HEK293 (cell line): Measurements from ENCODE around the gene CCDC158.

Source experiments
- CTCF ChIA-PET: fragments of 350-600 bp; formaldehyde crosslinking; extraction: SDS; loops from one replicate; lab custom pipeline; 2021; ENCODE audit warnings: antibody characterized with exemption; lab: Yijun Ruan, JAX
- POLR2A ChIA-PET: fragments of 300-600 bp; formaldehyde crosslinking; extraction: SDS; loops from one replicate; lab custom pipeline; 2020; ENCODE audit warnings: antibody characterized with exemption, inconsistent platforms; lab: Yijun Ruan, JAX
- H3K27ac ChIP-seq: fragments of 200-500 bp; sonication (Bioruptor generic); 2 replicates; pipeline ENCODE4 v1.5.1; 2014; ENCODE audit warnings: low read depth, low read length, control low read depth, inconsistent platforms; ENCODE audit errors: extremely low read depth
- H3K36me3 ChIP-seq, 2 experiments: fragments of 200-500 bp in 1 of 2; sonication (Bioruptor generic) in 1 of 2; 1 replicate in 1 of 2; 2 replicates in 1 of 2; pipeline ENCODE4 v1.5.1; 2014 to 2017; ENCODE audit warnings: inconsistent platforms in 2 of 2, low read length in 2 of 2; ENCODE audit not compliant: control insufficient read depth in 2 of 2, insufficient read depth in 1 of 2
- H3K4me1 ChIP-seq: fragments of 200-500 bp; sonication (Bioruptor generic); 2 replicates; pipeline ENCODE4 v1.5.1; 2014; ENCODE audit warnings: mild to moderate bottlenecking, low read length, inconsistent platforms; ENCODE audit not compliant: control insufficient read depth, insufficient read depth
- H3K4me3 ChIP-seq: 2 replicates; pipeline ENCODE4 v1.5.1; 2011; ENCODE audit warnings: low read depth, mild to moderate bottlenecking, control low read depth, low read length, moderate library complexity
- H3K9me3 ChIP-seq: fragments of 200-500 bp; sonication (Bioruptor generic); 2 replicates; pipeline ENCODE4 v1.5.1; 2014; ENCODE audit warnings: low read depth, low read length, inconsistent platforms; ENCODE audit not compliant: control insufficient read depth, insufficient read depth
- CTCF ChIP-seq: fragments of 450-650 bp; formaldehyde crosslinking; IDR thresholded peaks from 2 replicates; pipeline ENCODE4 v1.5.1; 2016; ENCODE audit warnings: missing biosample characterization, missing genetic modification characterization
- KLF7 ChIP-seq: fragments of 450-650 bp; formaldehyde crosslinking; IDR thresholded peaks from 2 replicates; pipeline ENCODE4 v1.5.1; 2016; ENCODE audit warnings: missing biosample characterization, missing genetic modification characterization, borderline replicate concordance
- KLF8 ChIP-seq: fragments of 450-650 bp; formaldehyde crosslinking; IDR thresholded peaks from 2 replicates; pipeline ENCODE4 v1.5.1; 2016; ENCODE audit warnings: missing biosample characterization, missing genetic modification characterization
- KLF9 ChIP-seq: fragments of 450-650 bp; formaldehyde crosslinking; IDR thresholded peaks from 2 replicates; pipeline ENCODE4 v1.5.1; 2016; ENCODE audit warnings: missing biosample characterization, missing genetic modification characterization, low read depth
- SP3 ChIP-seq: fragments of 450-650 bp; formaldehyde crosslinking; IDR thresholded peaks from 2 replicates; pipeline ENCODE4 v1.5.1; 2016; ENCODE audit warnings: missing biosample characterization, missing genetic modification characterization
- YY1 ChIP-seq: fragments of 450-650 bp; formaldehyde crosslinking; IDR thresholded peaks from 2 replicates; pipeline ENCODE4 v1.5.1; 2018; ENCODE audit warnings: missing biosample characterization, missing genetic modification characterization
- ZBTB26 ChIP-seq: fragments of 450-650 bp; formaldehyde crosslinking; optimal IDR thresholded peaks from 2 replicates; pipeline ENCODE3; 2016; ENCODE audit warnings: missing biosample characterization, mild to moderate bottlenecking, missing genetic modification characterization
- ZBTB48 ChIP-seq: fragments of 450-650 bp; formaldehyde crosslinking; IDR thresholded peaks from 2 replicates; pipeline ENCODE4 v1.5.1; 2016; ENCODE audit warnings: missing biosample characterization, missing genetic modification characterization
- ZNF169 ChIP-seq: fragments of 450-650 bp; formaldehyde crosslinking; IDR thresholded peaks from 2 replicates; pipeline ENCODE4 v1.5.1; 2016; ENCODE audit warnings: missing biosample characterization, missing genetic modification characterization
- ZNF19 ChIP-seq: fragments of 450-650 bp; formaldehyde crosslinking; IDR thresholded peaks from 2 replicates; pipeline ENCODE4; 2016; ENCODE audit warnings: missing biosample characterization, missing genetic modification characterization, low read depth
- ZNF354C ChIP-seq: fragments of 450-650 bp; formaldehyde crosslinking; IDR thresholded peaks from 2 replicates; pipeline ENCODE4 v1.5.1; 2016; ENCODE audit warnings: missing biosample characterization, missing genetic modification characterization, low read depth, borderline replicate concordance
- ZNF449 ChIP-seq: fragments of 450-650 bp; formaldehyde crosslinking; IDR thresholded peaks from 2 replicates; pipeline ENCODE4 v1.5.1; 2017; ENCODE audit warnings: missing biosample characterization, mild to moderate bottlenecking, missing genetic modification characterization, moderate library complexity
- ZNF596 ChIP-seq: fragments of 450-650 bp; IDR thresholded peaks from 2 replicates; pipeline ENCODE4 v1.5.0; 2018; ENCODE audit warnings: missing biosample characterization, mild to moderate bottlenecking, missing genetic modification characterization, moderate library complexity

Gene CCDC158

GRCh38 chr4:76305971-76306881, 114.7 kb downstream of the CCDC158 start, which contains the start of gene STBD1 (continued):
- TF ChIP-seq KLF8 (tag by site-specific recombination) (peak; percentile 82; the same call in 1 of the 2 replicates), ZNF596 (tag by site-specific recombination) (no peak), ZBTB26 (tag by site-specific recombination) (peak; percentile 97), YY1 (tag by site-specific recombination) (peak; percentile 34; the same call in 1 of the 2 replicates), SP3 (tag by site-specific recombination) (peak; percentile 67), ZBTB48 (tag by site-specific recombination) (peak; percentile 76; the same call in 1 of the 2 replicates)

GRCh38 chr4:76305033-76305687, 115.8 kb downstream of the CCDC158 start:
- TF ChIP-seq KLF7 (tag by site-specific recombination) (no peak), KLF9 (tag by site-specific recombination) (no peak), ZNF449 (tag by site-specific recombination) (no peak)
- Histone ChIP-seq H3K9me3 (no peaks in the 10 kb centered on the region), H3K36me3 (peaks cover 0 to 12% of the 10 kb centered on the region in 2 experiments; a peak in 1 of 3 replicates), H3K27ac (no peak overlapping the region), H3K4me3 (no peak overlapping the region), H3K4me1 (no peaks in the 10 kb centered on the region)
- POLR2A ChIA-PET: no interaction called here
- CTCF ChIA-PET: interaction anchor here (1.0 to 4.1 kb wide), 2 partner anchors 26 to 72 kb away, joined by 3 to 28 read pairs; no protein-coding TSS in a partner anchor

- Histone ChIP-seq H3K4me3 (no peak overlapping the region), H3K4me1 (no peaks in the 10 kb centered on the region), H3K36me3 (no peaks in the 10 kb centered on the region), H3K27ac (no peak overlapping the region), H3K9me3 (no peaks in the 10 kb centered on the region)
- ChIA-PET CTCF (interaction anchor here (1.0 kb wide), 1 partner anchor 23 kb away, joined by 4 read pairs; no protein-coding TSS in a partner anchor), POLR2A (no interaction called here)
- no peak for TF ChIP-seq ZNF169 (tag by site-specific recombination)
- no peak for TF ChIP-seq CTCF (tag by site-specific recombination)
- no peak for TF ChIP-seq ZNF19 (tag by site-specific recombination)
- TF ChIP-seq ZNF354C: no peak
These were observed 118.0 kb downstream of the CCDC158 start for GRCh38 chr4:76302826-76303438.
